Measurements from ENCODE around the gene CBFA2T3. TPM values are rescaled to one million over a fixed set of nuclear protein-coding genes. Genes with fewer than 3 reads are reported as not detected.

Gene CBFA2T3
- total and polyA plus RNA-seq, 2 of the 8 experiments (the other 6 are each of a cell fraction or from before 2014, with no cell fraction given) = 0.51 to 1.3 TPM

DNA sequence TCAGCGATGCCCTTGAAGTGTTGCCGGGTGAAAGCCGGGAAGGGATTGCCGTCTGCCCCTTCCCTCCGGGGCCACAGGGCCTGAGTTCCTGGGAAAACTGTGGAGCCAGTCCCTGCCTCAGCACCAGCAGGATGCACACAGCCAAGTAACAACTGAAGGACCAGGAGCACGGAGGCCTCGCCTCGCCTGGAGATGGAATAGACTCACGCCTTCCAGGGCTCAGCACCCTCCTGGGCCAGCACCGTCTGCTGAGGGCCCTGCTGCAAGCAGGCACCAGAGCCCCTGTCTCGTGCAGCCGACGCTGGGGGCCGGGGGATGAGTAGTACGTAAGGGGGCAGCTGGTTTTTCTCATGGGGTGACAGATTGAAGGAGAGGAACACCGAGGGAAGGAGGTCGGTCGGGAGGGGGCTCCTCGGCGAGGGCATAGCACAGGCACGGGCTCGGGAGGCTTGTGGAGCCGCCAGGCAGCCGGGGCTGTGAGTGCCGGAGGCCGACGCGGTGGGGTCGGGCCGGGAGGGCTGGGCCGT, 6.4 kb downstream of the CBFA2T3 start:
- H3K27ac ChIP-seq (ENCODE audit: low read depth, low read length) = no peak overlapping the region
- H2AK5ac ChIP-seq (ENCODE audit: low read depth, low read length) = no peak overlapping the region
- H2BK5ac ChIP-seq (ENCODE audit: low read depth, low read length) = no peak overlapping the region
- no peaks in the 10 kb centered on the region for H3K27me3 ChIP-seq (replicated peaks in 1 of 4; ENCODE audit: control insufficient read depth in 3 of 4, extremely low read depth in 1 of 4, insufficient read depth in 3 of 4, low read length in 3 of 4)
- H3K4me2 ChIP-seq (ENCODE audit: insufficient read depth in 1 of 2, low read depth in 2 of 2, low read length in 2 of 2) = no peak overlapping the region
- no peak overlapping the region for H3K23ac ChIP-seq (ENCODE audit: insufficient read length)
- POLR2A ChIA-PET (ENCODE audit: partially characterized antibody) = interaction anchor here (1.2 kb wide), 1 partner anchor 27 kb away, joined by 3 read pairs; no protein-coding TSS in a partner anchor
- no peak overlapping the region for H3K56ac ChIP-seq (replicated peaks; ENCODE audit: insufficient read length, low read depth, low read length)
- TF ChIP-seq SIRT6 (IDR thresholded peaks at IDR 0.05; ENCODE audit: low read length) (no peak), SUZ12 (IDR thresholded peaks at IDR 0.05; ENCODE audit: low read length) (no peak), BACH1 (IDR thresholded peaks at IDR 0.05; ENCODE audit: low read length) (no peak), SIX5 (IDR thresholded peaks at IDR 0.05; ENCODE audit: low read depth, low read length) (no peak), YY1 (IDR thresholded peaks at IDR 0.05; ENCODE audit: low read depth, low read length) (no peak), TEAD4 (IDR thresholded peaks at IDR 0.05; ENCODE audit: low read depth, low read length) (no peak), ASH2L (IDR thresholded peaks at IDR 0.05; ENCODE audit: low read length) (no peak)
- TF ChIP-seq, protein P1, sequence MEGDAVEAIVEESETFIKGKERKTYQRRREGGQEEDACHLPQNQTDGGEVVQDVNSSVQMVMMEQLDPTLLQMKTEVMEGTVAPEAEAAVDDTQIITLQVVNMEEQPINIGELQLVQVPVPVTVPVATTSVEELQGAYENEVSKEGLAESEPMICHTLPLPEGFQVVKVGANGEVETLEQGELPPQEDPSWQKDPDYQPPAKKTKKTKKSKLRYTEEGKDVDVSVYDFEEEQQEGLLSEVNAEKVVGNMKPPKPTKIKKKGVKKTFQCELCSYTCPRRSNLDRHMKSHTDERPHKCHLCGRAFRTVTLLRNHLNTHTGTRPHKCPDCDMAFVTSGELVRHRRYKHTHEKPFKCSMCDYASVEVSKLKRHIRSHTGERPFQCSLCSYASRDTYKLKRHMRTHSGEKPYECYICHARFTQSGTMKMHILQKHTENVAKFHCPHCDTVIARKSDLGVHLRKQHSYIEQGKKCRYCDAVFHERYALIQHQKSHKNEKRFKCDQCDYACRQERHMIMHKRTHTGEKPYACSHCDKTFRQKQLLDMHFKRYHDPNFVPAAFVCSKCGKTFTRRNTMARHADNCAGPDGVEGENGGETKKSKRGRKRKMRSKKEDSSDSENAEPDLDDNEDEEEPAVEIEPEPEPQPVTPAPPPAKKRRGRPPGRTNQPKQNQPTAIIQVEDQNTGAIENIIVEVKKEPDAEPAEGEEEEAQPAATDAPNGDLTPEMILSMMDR (IDR thresholded peaks at IDR 0.05; ENCODE audit: control extremely low read depth in 1 of 3, insufficient read depth in 1 of 3, low read depth in 1 of 3, low read length in 3 of 3) = no peak
- TF ChIP-seq, protein P2, sequence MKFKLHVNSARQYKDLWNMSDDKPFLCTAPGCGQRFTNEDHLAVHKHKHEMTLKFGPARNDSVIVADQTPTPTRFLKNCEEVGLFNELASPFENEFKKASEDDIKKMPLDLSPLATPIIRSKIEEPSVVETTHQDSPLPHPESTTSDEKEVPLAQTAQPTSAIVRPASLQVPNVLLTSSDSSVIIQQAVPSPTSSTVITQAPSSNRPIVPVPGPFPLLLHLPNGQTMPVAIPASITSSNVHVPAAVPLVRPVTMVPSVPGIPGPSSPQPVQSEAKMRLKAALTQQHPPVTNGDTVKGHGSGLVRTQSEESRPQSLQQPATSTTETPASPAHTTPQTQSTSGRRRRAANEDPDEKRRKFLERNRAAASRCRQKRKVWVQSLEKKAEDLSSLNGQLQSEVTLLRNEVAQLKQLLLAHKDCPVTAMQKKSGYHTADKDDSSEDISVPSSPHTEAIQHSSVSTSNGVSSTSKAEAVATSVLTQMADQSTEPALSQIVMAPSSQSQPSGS (IDR thresholded peaks at IDR 0.05; ENCODE audit: low read length) = no peak
- no peak overlapping the region for H4K8ac ChIP-seq (ENCODE audit: extremely low read depth, insufficient read depth, low read length)
- no peak overlapping the region for H3K9ac ChIP-seq (replicated peaks in 1 of 4; ENCODE audit: extremely low read depth in 1 of 4, low read depth in 3 of 4, low read length in 3 of 4)
- no peaks in the 10 kb centered on the region; the same call in 1 of the 2 replicates for H3K23me2 ChIP-seq (ENCODE audit: low read depth, low read length)
- H3K14ac ChIP-seq (ENCODE audit: insufficient read length) = no peak overlapping the region
- no peak overlapping the region for H2BK20ac ChIP-seq (ENCODE audit: low read length)
- no peak overlapping the region; the same call in 1 of the 2 replicates for H2BK15ac ChIP-seq (ENCODE audit: low read length)
- H4K91ac ChIP-seq (replicated peaks; ENCODE audit: insufficient read length, low read length) = no peak overlapping the region
- FAIRE-seq (no peak), DNase-seq (ENCODE audit: low read depth in 1 of 2, low spot score in 2 of 2) (no peak)
- no peaks in the 10 kb centered on the region for H3K36me3 ChIP-seq (ENCODE audit: control insufficient read depth in 2 of 4, insufficient read depth in 4 of 4, low read length in 3 of 4)
- CTCF ChIA-PET (ENCODE audit: partially characterized antibody) = interaction anchor here (0.9 to 1.0 kb wide), 2 partner anchors 8 to 32 kb away, joined by 3 to 4 read pairs; no protein-coding TSS in a partner anchor
- H2BK120ac ChIP-seq (replicated peaks; ENCODE audit: low read depth, low read length) = no peak overlapping the region
- H3K9me3 ChIP-seq (ENCODE audit: insufficient read depth in 2 of 2, low read depth in 1 of 2, low read length in 1 of 2) = no peaks in the 10 kb centered on the region
- no peak overlapping the region for H4K5ac ChIP-seq (ENCODE audit: insufficient read length, low read depth, low read length)
- no peaks in the 10 kb centered on the region for H3K79me2 ChIP-seq (ENCODE audit: control insufficient read depth in 1 of 2, insufficient read depth in 2 of 2, low read length in 2 of 2)
- WGBS, 2 experiments (ENCODE audit: extremely low coverage in 1 of 2, insufficient coverage in 1 of 2, insufficient read length in 1 of 2, insufficient replicate concordance in 2 of 2, low coverage in 1 of 2, low lambda C conversion rate in 2 of 2, missing lambda C conversion rate in 1 of 2) = 83% methylated on average over 30 of the region's 31 CpGs; no CpG with 5 or more reads in 1 of the 2 experiments
- H2AFZ ChIP-seq (ENCODE audit: low read length) = no peak overlapping the region
- no peak overlapping the region for H3K4me3 ChIP-seq (ENCODE audit: extremely low read depth in 1 of 4, insufficient read depth in 2 of 4, low read depth in 3 of 4, low read length in 4 of 4)
- peaks cover 0 to 6% (median 3%) of the 10 kb centered on the region in 4 experiments; a peak in 2 of 7 replicates for H3K4me1 ChIP-seq (replicated peaks in 1 of 4; ENCODE audit: control insufficient read depth in 3 of 4, insufficient read depth in 4 of 4, low read length in 3 of 4)
- H3K79me1 ChIP-seq (ENCODE audit: low read depth, low read length) = no peaks in the 10 kb centered on the region
- H3K18ac ChIP-seq (ENCODE audit: extremely low read depth, low read length) = no peak overlapping the region; the same call in 1 of the 2 replicates
- H4K20me1 ChIP-seq (replicated peaks in 1 of 2; ENCODE audit: control insufficient read depth in 1 of 2, insufficient read depth in 2 of 2, low read length in 2 of 2) = no peaks in the 10 kb centered on the region
- H2BK12ac ChIP-seq (ENCODE audit: low read depth, low read length) = no peak overlapping the region
- H3K4ac ChIP-seq (replicated peaks; ENCODE audit: insufficient read length, low read depth, low read length) = no peak overlapping the region
